HG02938 (cell line): ENCODE measurements around the gene SMARCC1.
"Not testable (repeated sequence)": the region's sequence is repeated elsewhere in the genome, so short reads cannot be mapped to it uniquely, and the experiment has no call there.

Experiments used
- ATAC-seq: cut with Tn5 transposase; IDR thresholded peaks from one replicate; pipeline ENCODE4 v1.9.1; 2021; ENCODE audit warnings: mild to moderate bottlenecking, moderate library complexity; ENCODE audit not compliant: unreplicated experiment

SMARCC1 gene

GRCh38 chr3:47781685-47782445, at the start of gene SMARCC1:
Gene SMARCC1 (minus strand): TSS chr3:47781893. CDS start chr3:47781797, 96 bp downstream.
- peak; percentile 75 for ATAC-seq

GRCh38 chr3:47829482-47829881, 47.8 kb upstream of the SMARCC1 start:
- not testable (repeated sequence) for ATAC-seq

GRCh38 chr3:47825590-47825989, 43.9 kb upstream of the SMARCC1 start:
- no peak for ATAC-seq

GRCh38 chr3:47824541-47825473, 43.1 kb upstream of the SMARCC1 start:
- ATAC-seq, result no peak

- ATAC-seq, result no peak
These were observed 35.9 kb upstream of the SMARCC1 start for GRCh38 chr3:47817609-47818008.

- ATAC-seq, result no peak
These were observed 32.0 kb upstream of the SMARCC1 start for GRCh38 chr3:47813551-47814177.

GRCh38 chr3:47804577-47804976, 22.9 kb upstream of the SMARCC1 start:
- no peak for ATAC-seq

- ATAC-seq, result no peak
These were observed 21.9 kb upstream of the SMARCC1 start for GRCh38 chr3:47803480-47804025.

GRCh38 chr3:47802734-47803479, 21.2 kb upstream of the SMARCC1 start, which contains the start of gene DHX30:
Gene DHX30 (plus strand): TSS chr3:47803138. CDS start chr3:47810684, 7,546 bp downstream.
- peak; percentile 81 for ATAC-seq

- no peak for ATAC-seq
These were observed 18.0 kb upstream of the SMARCC1 start for GRCh38 chr3:47799733-47800132.

GRCh38 chr3:47794544-47794943, 12.9 kb upstream of the SMARCC1 start:
- no peak for ATAC-seq

- ATAC-seq, result no peak
These were observed 11.0 kb upstream of the SMARCC1 start for GRCh38 chr3:47792699-47793098.

GRCh38 chr3:47791193-47791855, 9.6 kb upstream of the SMARCC1 start:
- no peak for ATAC-seq

GRCh38 chr3:47783673-47784072, 2.0 kb upstream of the SMARCC1 start:
- ATAC-seq, result no peak

- no peak for ATAC-seq
These were observed 984 bp upstream of the SMARCC1 start for GRCh38 chr3:47782446-47783308.

GRCh38 chr3:47780741-47781684, 680 bp downstream of the SMARCC1 start:
- peak; percentile 22 for ATAC-seq

GRCh38 chr3:47778746-47779145, 2.9 kb downstream of the SMARCC1 start:
- no peak for ATAC-seq

GRCh38 chr3:47772788-47773187, 8.9 kb downstream of the SMARCC1 start:
- ATAC-seq, result no peak
